Ovary (tissue), 9 donors: ENCODE results near the gene SYNCRIP. TPM values are rescaled to one million over a fixed set of nuclear protein-coding genes. Genes with fewer than 3 reads are reported as not detected.

ENCODE experiments used
- DNase-seq, 5 donors: peaks; one replicate each; pipeline ENCODE4 v3.0.0-alpha.2; 2019 to 2020
- H3K27ac ChIP-seq, 2 donors: fragments of 200-600 bp; one replicate each; pipeline versions ENCODE4 v1.5.1 to v1.8.0; 2019 to 2022
- H3K27me3 ChIP-seq: fragments of 200-600 bp; one replicate; pipeline ENCODE4 v1.8.0; 2022
- H3K36me3 ChIP-seq: fragments of 200-600 bp; sonication (generic); one replicate; pipeline ENCODE4 v1.5.1; 2019
- H3K4me1 ChIP-seq: one replicate; pipeline ENCODE4 v1.8.1; 2013; ENCODE audit warnings: mild to moderate bottlenecking, moderate library complexity; ENCODE audit not compliant: insufficient read depth
- H3K4me3 ChIP-seq: fragments of 200-600 bp; sonication (generic); one replicate; pipeline ENCODE4 v1.5.1; 2017
- H3K9me3 ChIP-seq, 2 donors: fragments of 200-600 bp in 1 of 2; sonication (generic) in 1 of 2; one replicate each; pipeline versions ENCODE4 v1.5.1 to v1.8.1; 2013 to 2019; ENCODE audit warnings: mild to moderate bottlenecking in 1 of 2, moderate library complexity in 1 of 2
- EP300 ChIP-seq: sonication (generic); formaldehyde crosslinking; IDR thresholded peaks from one replicate; pipeline ENCODE4 v1.6.1; 2017; ENCODE audit warnings: antibody characterized with exemption
- POLR2A ChIP-seq: fragments of 450-650 bp; IDR thresholded peaks from one replicate; pipeline ENCODE4 v1.6.1; 2017; ENCODE audit warnings: antibody characterized with exemption, mild to moderate bottlenecking, moderate library complexity
- WGBS, 3 donors: extraction: QIAGEN DNeasy Blood & Tissue Kit in 1 of 3; methylation state at CpG; one replicate each; pipeline versions ENCODE4 v1.1.5 to v1.1.7; 2013 to 2017; 5-methylcytosine and 5-hydroxymethylcytosine counted together
- intact Hi-C, 4 donors: fragments of 100-400 bp; cut with DNase I; formaldehyde crosslinking; loops; one replicate each; pipeline versions ENCODE4 v1.11.0 to v1.15.1; 2022 to 2023
- polyA plus RNA-seq, 2 donors: library from polyadenylated mRNA; stranded (reverse); fragments of 200-250 nt in 1 of 2; fragments of 350-450 nt in 1 of 2; fragmentation: Illumina TruSeq in 1 of 2; extraction: RNeasy Lipid Tissue Mini Kit (QIAGEN cat#74804) in 1 of 2; gene quantifications; one replicate each; pipeline ENCODE4 v1.2.3, GENCODE V29; 2013 to 2014
- total RNA-seq, 7 donors: library from RNA; depleted of rRNA in 2 of 7; stranded (reverse); fragments of >200 nt in 2 of 7; fragmentation: NEBNext Ultra II Directional in 3 of 7; extraction: Animal tissue kit (Norgen Biotek cat#: 25700) in 3 of 7; gene quantifications; one replicate each; pipeline versions ENCODE4 v1.1.0 to v1.2.4, GENCODE V29; 2016 to 2023
- TF ChIP-seq, protein P1 (sequence below), 3 donors: fragments of 450-650 bp in 2 of 3; fragments of 200-600 bp in 1 of 3; IDR thresholded peaks; one replicate each; pipeline versions ENCODE4 v1.5.1 to v1.8.0; 2016 to 2022; ENCODE audit warnings: antibody characterized with exemption in 3 of 3, mild to moderate bottlenecking in 1 of 3
- donor health status: DM: no; HTN: no; CAD: no; lungs with moderate emphysema.
- donor health status: DM: no; HTN: no; CAD: no.
- donor health status: Bipolar disorder and iron deficiency.
- donor health status: DM: yes; HTN: yes; CAD: no.
- donor health status: DM: no; HTN: no; CAD: no.
- donor health status: DM: yes; HTN: yes; CAD: no.

Gene SYNCRIP
- total and polyA plus RNA-seq, 9 donors, result 33.2 to 109 (median 92.8) TPM

DNA sequence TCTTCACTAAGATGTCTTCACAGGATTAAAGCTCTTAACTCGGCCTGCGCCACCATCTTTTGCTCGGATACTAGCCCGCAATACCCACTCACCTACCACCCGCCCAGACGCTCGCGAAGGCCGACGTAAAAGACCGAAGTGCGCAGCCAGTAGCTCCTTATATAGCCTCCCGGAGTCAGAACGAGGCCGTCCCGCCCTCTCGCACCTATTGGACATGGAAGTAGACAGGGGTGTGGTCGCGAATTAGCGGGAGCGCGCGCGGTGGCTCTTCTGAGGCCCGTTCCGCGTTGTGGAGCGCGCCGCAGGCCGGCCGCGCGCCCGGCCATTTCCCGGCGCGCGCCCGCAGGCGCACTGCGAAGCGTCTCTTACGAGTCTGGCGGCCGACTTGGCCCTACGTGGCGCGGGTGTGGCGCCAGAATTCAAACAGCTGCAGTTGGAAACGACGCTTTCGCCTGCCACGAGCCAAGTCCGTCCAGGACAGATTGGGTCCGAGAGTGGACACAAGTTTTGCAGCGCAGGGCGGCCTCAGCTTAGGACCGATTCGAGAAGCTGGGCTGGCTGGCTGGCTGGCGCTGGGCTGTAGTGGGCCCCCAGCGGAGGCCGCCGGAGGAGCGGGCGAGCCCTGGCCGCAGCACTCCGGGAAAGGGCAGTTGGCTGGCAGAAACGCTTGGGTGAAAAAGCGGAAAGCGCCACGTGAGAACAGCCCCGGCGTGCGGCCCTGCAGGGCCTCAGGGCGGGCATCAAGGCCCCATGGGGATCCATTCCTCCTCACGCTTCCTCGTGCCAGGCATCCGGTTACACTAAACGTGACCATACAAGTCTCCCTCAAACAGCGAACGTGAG is 36.1 kb upstream of the SYNCRIP start:
- 0% methylated on average over 76 to 82 of the region's 82 CpGs for WGBS, 3 donors

GRCh38 chr6:85678026-85678601 is 35.4 kb upstream of the SYNCRIP start:
- no peak for DNase-seq

More for the DNA sequence above, 36.1 kb upstream of the SYNCRIP start:
- H3K27me3 ChIP-seq, result no peaks in the 10 kb centered on the region
- peak overlapping the region; percentile 90 for H3K4me3 ChIP-seq
- peaks cover 6% of the 10 kb centered on the region for H3K4me1 ChIP-seq
- DNase-seq, result peak; percentile 98 to 99 (median 98)
- peak overlapping the region; percentile 46 to 71 for H3K27ac ChIP-seq
- intact Hi-C loops, result loop anchor here in 3 of 4 donors (1.0 to 5.0 kb wide), 4 partner anchors 36 to 87 kb away; partner anchors contain the start of genes SYNCRIP (in 2 of the 3) and SNX14 (in 1 of the 3)
- TF ChIP-seq EP300, result no peak
- TF ChIP-seq POLR2A, result peak; percentile 99
- TF ChIP-seq, protein P1, sequence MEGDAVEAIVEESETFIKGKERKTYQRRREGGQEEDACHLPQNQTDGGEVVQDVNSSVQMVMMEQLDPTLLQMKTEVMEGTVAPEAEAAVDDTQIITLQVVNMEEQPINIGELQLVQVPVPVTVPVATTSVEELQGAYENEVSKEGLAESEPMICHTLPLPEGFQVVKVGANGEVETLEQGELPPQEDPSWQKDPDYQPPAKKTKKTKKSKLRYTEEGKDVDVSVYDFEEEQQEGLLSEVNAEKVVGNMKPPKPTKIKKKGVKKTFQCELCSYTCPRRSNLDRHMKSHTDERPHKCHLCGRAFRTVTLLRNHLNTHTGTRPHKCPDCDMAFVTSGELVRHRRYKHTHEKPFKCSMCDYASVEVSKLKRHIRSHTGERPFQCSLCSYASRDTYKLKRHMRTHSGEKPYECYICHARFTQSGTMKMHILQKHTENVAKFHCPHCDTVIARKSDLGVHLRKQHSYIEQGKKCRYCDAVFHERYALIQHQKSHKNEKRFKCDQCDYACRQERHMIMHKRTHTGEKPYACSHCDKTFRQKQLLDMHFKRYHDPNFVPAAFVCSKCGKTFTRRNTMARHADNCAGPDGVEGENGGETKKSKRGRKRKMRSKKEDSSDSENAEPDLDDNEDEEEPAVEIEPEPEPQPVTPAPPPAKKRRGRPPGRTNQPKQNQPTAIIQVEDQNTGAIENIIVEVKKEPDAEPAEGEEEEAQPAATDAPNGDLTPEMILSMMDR (IDR thresholded peaks at IDR 0.05), result peak in 1 of 3 donors; percentile 28
- no peaks in the 10 kb centered on the region for H3K36me3 ChIP-seq
- H3K9me3 ChIP-seq, result no peaks in the 10 kb centered on the region

DNA sequence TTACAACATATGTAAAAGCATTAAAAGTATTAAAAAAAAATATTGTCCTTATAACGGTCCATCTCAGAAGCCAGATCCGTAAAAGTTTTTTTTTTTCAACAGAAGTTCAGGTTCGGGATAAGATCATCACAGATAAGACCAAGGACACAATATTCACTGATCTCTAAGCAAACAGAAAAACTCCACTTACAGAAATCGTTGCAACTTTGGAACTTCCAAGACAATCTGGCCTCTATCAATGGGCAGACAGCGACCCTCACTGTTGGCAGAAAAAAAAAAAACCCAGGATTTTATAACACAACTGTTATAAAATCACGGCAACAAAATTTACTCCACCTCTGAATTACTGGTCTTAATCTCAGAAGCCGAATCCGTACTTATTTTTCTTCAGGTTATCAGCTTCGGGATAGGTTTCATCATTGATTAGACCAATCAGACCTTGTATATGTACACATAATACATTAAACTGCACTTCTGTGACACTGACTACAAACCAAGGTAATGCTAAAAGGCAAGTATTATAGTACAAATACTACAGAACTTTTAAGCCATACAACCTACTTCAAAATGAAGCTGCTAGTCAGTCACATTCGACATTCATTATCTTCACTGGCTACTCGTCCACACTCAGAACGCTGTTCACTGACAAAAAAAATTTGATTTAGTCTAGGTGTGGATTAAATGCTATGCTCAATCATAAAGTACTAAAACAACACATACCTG is 34.7 kb upstream of the SYNCRIP start:
- Histone ChIP-seq H3K27ac (peak overlapping the region; percentile 46 to 71), H3K27me3 (no peaks in the 10 kb centered on the region), H3K4me1 (peaks cover 7% of the 10 kb centered on the region), H3K36me3 (no peaks in the 10 kb centered on the region), H3K9me3 (no peaks in the 10 kb centered on the region), H3K4me3 (peak overlapping the region; percentile 90)
- TF ChIP-seq, protein P1 (IDR thresholded peaks at IDR 0.05), result no peak
- TF ChIP-seq EP300 (no peak), POLR2A (no peak)
- intact Hi-C loops, result loop anchor here in 3 of 4 donors (2.0 to 5.0 kb wide), 3 partner anchors 35 to 85 kb away; partner anchors contain the start of genes SYNCRIP (in 2 of the 3) and SNX14 (in 1 of the 3)
- WGBS, 3 donors, result 0 to 1% (median 0%) methylated on average over 12 of the region's 12 CpGs
- no peak for DNase-seq

More at GRCh38 chr6:85678026-85678601, 35.4 kb upstream of the SYNCRIP start:
- no peaks in the 10 kb centered on the region for H3K27me3 ChIP-seq
- peaks cover 6% of the 10 kb centered on the region for H3K4me1 ChIP-seq
- intact Hi-C loops, result loop anchor here in 3 of 4 donors (1.0 to 5.0 kb wide), 4 partner anchors 35 to 86 kb away; partner anchors contain the start of genes SYNCRIP (in 2 of the 3) and SNX14 (in 1 of the 3)
- peak overlapping the region; percentile 90 for H3K4me3 ChIP-seq
- no peaks in the 10 kb centered on the region for H3K9me3 ChIP-seq
- 0 to 1% (median 0%) methylated on average over 34 of the region's 34 CpGs for WGBS, 3 donors
- peak overlapping the region; percentile 46 to 71 for H3K27ac ChIP-seq
- H3K36me3 ChIP-seq, result no peaks in the 10 kb centered on the region
- no peak for TF ChIP-seq EP300
- no peak for TF ChIP-seq POLR2A
- TF ChIP-seq, protein P1 (IDR thresholded peaks at IDR 0.05), result no peak
